ENCODE data around the gene APOBR.
"Not testable (repeated sequence)": the region's sequence is repeated elsewhere in the genome, so short reads cannot be mapped to it uniquely, and the experiment has no call there.

Gene APOBR

GRCh38 chr16:28494121-28494851, at the start of gene APOBR:
TSS of gene APOBR (plus strand) at chr16:28494643. CDS start at chr16:28494682, 39 bp downstream.
- DNase-seq (ENCODE audit: low read depth in 3 of 3): peak; percentile 50 to 73 (median 73)

- not testable (repeated sequence) for DNase-seq (ENCODE audit: low read depth in 3 of 3)
Measured at GRCh38 chr16:28446388-28446787, 48.1 kb upstream of the APOBR start.

GRCh38 chr16:28447081-28447480, 47.4 kb upstream of the APOBR start:
- not testable (repeated sequence) for DNase-seq (ENCODE audit: low read depth in 3 of 3)

GRCh38 chr16:28473714-28474265, 20.7 kb upstream of the APOBR start:
- no peak for DNase-seq (ENCODE audit: low read depth in 3 of 3)

GRCh38 chr16:28475221-28475620, 19.2 kb upstream of the APOBR start:
- DNase-seq (ENCODE audit: low read depth in 3 of 3): no peak

- DNase-seq (ENCODE audit: low read depth in 3 of 3): no peak
Measured at GRCh38 chr16:28477311-28477920, 17.0 kb upstream of the APOBR start.

GRCh38 chr16:28478506-28479180, 15.8 kb upstream of the APOBR start:
- no peak for DNase-seq (ENCODE audit: low read depth in 3 of 3)

- no peak for DNase-seq (ENCODE audit: low read depth in 3 of 3)
Measured at GRCh38 chr16:28482026-28482425, 12.4 kb upstream of the APOBR start.

- DNase-seq (ENCODE audit: low read depth in 3 of 3): not testable (repeated sequence)
Measured at GRCh38 chr16:28483361-28483760, 11.1 kb upstream of the APOBR start.

GRCh38 chr16:28486266-28486665, 8.2 kb upstream of the APOBR start:
- no peak for DNase-seq (ENCODE audit: low read depth in 3 of 3)

GRCh38 chr16:28491230-28491969, 3.0 kb upstream of the APOBR start:
- no peak for DNase-seq (ENCODE audit: low read depth in 3 of 3)

- peak; percentile 66 to 76 (median 73) for DNase-seq (ENCODE audit: low read depth in 3 of 3)
Measured at GRCh38 chr16:28491970-28492474, 2.4 kb upstream of the APOBR start, which contains the start of gene CLN3. TSS of gene CLN3 (minus strand) at chr16:28492074. CDS start at chr16:28491759, 315 bp downstream.

GRCh38 chr16:28492511-28492910, 1.9 kb upstream of the APOBR start:
- DNase-seq (ENCODE audit: low read depth in 3 of 3): no peak

GRCh38 chr16:28495098-28495793, 803 bp downstream of the APOBR start:
- DNase-seq (ENCODE audit: low read depth in 3 of 3): no peak

GRCh38 chr16:28495795-28496749, 1.6 kb downstream of the APOBR start:
- no peak for DNase-seq (ENCODE audit: low read depth in 3 of 3)

GRCh38 chr16:28496844-28497243, 2.4 kb downstream of the APOBR start:
- DNase-seq (ENCODE audit: low read depth in 3 of 3): no peak

GRCh38 chr16:28497386-28497785, 2.9 kb downstream of the APOBR start:
- no peak for DNase-seq (ENCODE audit: low read depth in 3 of 3)

- DNase-seq (ENCODE audit: low read depth in 3 of 3): no peak
Measured at GRCh38 chr16:28497861-28498599, 3.6 kb downstream of the APOBR start.
